K562 (cell line): Measurements from ENCODE around the gene FAR2. TPM values are rescaled to one million over a fixed set of nuclear protein-coding genes. Genes with fewer than 3 reads are reported as not detected.

Source experiments
- ASH1L ChIP-seq: fragments of 450-650 bp; IDR thresholded peaks from 2 replicates; pipeline ENCODE4 v1.6.1; 2018; ENCODE audit warnings: borderline replicate concordance, mild to moderate bottlenecking, low read depth; ENCODE audit not compliant: partially characterized antibody
- FOXA1 ChIP-seq: fragments of 450-650 bp; IDR thresholded peaks from 2 replicates; pipeline ENCODE4 v1.6.1; 2016; ENCODE audit warnings: mild to moderate bottlenecking, borderline replicate concordance
- JUNB ChIP-seq: fragments of 450-650 bp; formaldehyde crosslinking; conservative IDR thresholded peaks from 2 replicates; pipeline ENCODE4 v1.4.0; 2020; ENCODE audit warnings: mild to moderate bottlenecking
- NBN ChIP-seq: fragments of 450-650 bp; IDR thresholded peaks from 2 replicates; pipeline ENCODE4 v1.6.1; 2016; ENCODE audit warnings: low read depth, mild to moderate bottlenecking
- NFE2 ChIP-seq: IDR thresholded peaks from 2 replicates; pipeline ENCODE4 v1.6.1; 2014; ENCODE audit warnings: antibody characterized with exemption, low read depth
- SMARCA5 ChIP-seq: fragments of 450-650 bp; IDR thresholded peaks from 2 replicates; pipeline ENCODE4 v1.6.1; 2016
- SPI1 ChIP-seq: IDR thresholded peaks from 2 replicates; pipeline ENCODE4 v1.6.1; 2011; ENCODE audit warnings: low read depth, low read length, control low read depth, borderline replicate concordance
- TAF9B ChIP-seq: fragments of 450-650 bp; IDR thresholded peaks from 2 replicates; pipeline ENCODE4 v1.6.1; 2018; ENCODE audit warnings: mild to moderate bottlenecking; ENCODE audit not compliant: partially characterized antibody
- TOE1 ChIP-seq, 2 experiments: fragments of 450-650 bp in 1 of 2; sonication (generic) in 1 of 2; formaldehyde crosslinking in 1 of 2; IDR thresholded peaks; 2 replicates each; pipeline versions ENCODE4 v1.7.1 to v1.8.0; 2016 to 2022; ENCODE audit warnings: borderline replicate concordance in 2 of 2, mild to moderate bottlenecking in 2 of 2, antibody characterized with exemption in 1 of 2, inconsistent platforms in 1 of 2, low read depth in 1 of 2, missing genetic modification reagents in 1 of 2, moderate library complexity in 1 of 2
- TRIM28 ChIP-seq: fragments of 450-650 bp; IDR thresholded peaks from 2 replicates; pipeline ENCODE4 v1.6.1; 2017
- ZBTB17 ChIP-seq: fragments of 450-650 bp; formaldehyde crosslinking; IDR thresholded peaks from 2 replicates; pipeline ENCODE4 v1.4.0; 2020; ENCODE audit warnings: mild to moderate bottlenecking
- ZFP91 ChIP-seq: sonication (generic); formaldehyde crosslinking; IDR thresholded peaks from 2 replicates; pipeline ENCODE4 v1.8.0; 2022; ENCODE audit warnings: mild to moderate bottlenecking, missing genetic modification reagents
- ZNF395 ChIP-seq: fragments of 200-800 bp; sonication (Bioruptor generic); IDR thresholded peaks from 2 replicates; pipeline ENCODE4 v1.6.1; 2017; ENCODE audit warnings: missing genetic modification characterization, missing compliant biosample characterization
- ZNF561 ChIP-seq: fragments of 450-650 bp; formaldehyde crosslinking; conservative IDR thresholded peaks from 2 replicates; pipeline ENCODE4 v1.4.0; 2020; ENCODE audit warnings: mild to moderate bottlenecking, moderate library complexity
- ZNF717 ChIP-seq: fragments of 250-450 bp; sonication (Bioruptor Pico); IDR thresholded peaks from 2 replicates; pipeline ENCODE4 v1.5.0; 2021
- polyA plus RNA-seq, 8 experiments: library from polyadenylated mRNA; depleted of rRNA in 4 of 8; stranded (reverse) in 5 of 8; unstranded in 3 of 8; fragments of >200 nt; fragmentation: Nextera tagmentation in 2 of 8; fragmentation: Illumina TruSeq in 1 of 8; extraction: Ambion mirVana in 2 of 8; extraction: Trizol in 1 of 8; gene quantifications; 2 replicates each; pipeline versions ENCODE4 v1.2.1 to v1.2.3, GENCODE V29; 2011 to 2014; ENCODE audit warnings: inconsistent platforms in 1 of 8, missing spikeins in 1 of 8
- total RNA-seq, 7 experiments: library from RNA; depleted of rRNA in 6 of 7; stranded (reverse); fragments of >200 nt in 6 of 7; fragmentation: Illumina TruSeq in 2 of 7; extraction: Trizol in 2 of 7; gene quantifications; 2 replicates each; pipeline versions ENCODE4 v1.2.1 to v1.2.3, GENCODE V29; 2011 to 2021; ENCODE audit warnings: low replicate concordance in 1 of 7
- TF ChIP-seq, protein P1 (sequence below), 3 experiments: fragments of 200-800 bp in 1 of 3; fragments of 250-450 bp in 1 of 3; fragments of 450-650 bp in 1 of 3; sonication (Bioruptor Pico) in 1 of 3; sonication (Bioruptor generic) in 1 of 3; formaldehyde crosslinking in 1 of 3; IDR thresholded peaks; 2 replicates each; pipeline versions ENCODE4 v1.6.1 to v1.8.0; 2016 to 2022; ENCODE audit warnings: mild to moderate bottlenecking in 2 of 3, missing genetic modification characterization in 2 of 3, missing compliant biosample characterization in 1 of 3, moderate library complexity in 1 of 3
- TF ChIP-seq, protein P2 (sequence below): sonication (generic); formaldehyde crosslinking; IDR thresholded peaks from 2 replicates; pipeline ENCODE4 v1.8.0; 2022; ENCODE audit warnings: missing genetic modification reagents, mild to moderate bottlenecking, moderate library complexity, borderline replicate concordance
- TF ChIP-seq, protein P3 (sequence below): sonication (generic); IDR thresholded peaks from 2 replicates; pipeline ENCODE4 v1.6.1; 2016

The FAR2 gene
- total and polyA plus RNA-seq, 9 of the 15 experiments (the other 6 are each of a cell fraction or from before 2014, with no cell fraction given), result 5.0 to 13.4 (median 8.5) TPM

DNA sequence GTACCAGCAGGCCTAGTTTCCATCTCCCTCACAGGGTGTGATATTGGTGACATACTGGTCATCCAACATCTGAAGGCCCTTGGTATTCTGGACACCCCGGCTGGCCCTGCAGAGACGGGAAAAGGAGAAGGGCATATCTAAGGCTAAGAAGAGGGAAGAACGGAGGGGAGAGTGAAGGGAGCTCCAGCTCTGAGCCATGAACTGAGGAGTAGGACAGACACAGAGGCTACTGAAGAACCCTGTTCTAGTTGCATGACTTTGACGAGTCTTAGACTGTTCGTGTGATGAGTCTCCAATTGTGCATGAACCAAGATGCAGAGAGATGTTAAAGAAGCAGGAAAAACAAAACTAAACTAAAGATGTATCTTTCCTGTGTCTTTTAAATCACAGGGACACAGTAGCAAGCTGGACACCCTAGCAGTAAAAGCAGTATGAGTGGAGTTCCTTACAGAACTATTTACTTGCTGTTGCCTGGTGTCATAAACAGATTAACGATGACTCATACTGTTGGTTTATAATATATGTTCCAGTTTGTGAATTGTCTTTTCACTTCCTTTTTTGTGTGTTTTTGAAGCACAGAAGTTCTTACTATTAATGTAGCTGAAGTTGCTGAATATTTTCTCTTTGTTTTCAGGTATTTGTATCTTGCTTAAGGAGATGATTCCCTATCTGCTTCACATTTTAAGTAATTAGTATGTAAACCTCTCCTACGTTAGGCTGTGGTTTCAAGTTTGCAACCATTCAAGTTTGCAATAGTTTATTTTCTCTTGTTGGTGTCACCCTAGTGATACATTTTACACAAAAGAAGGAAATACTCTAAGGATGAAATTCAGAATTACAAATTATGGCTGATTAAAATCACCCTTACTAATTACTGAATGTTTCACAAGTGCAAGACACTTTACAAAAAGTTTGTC lies 15.7 kb downstream of the FAR2 start (continued):
- TF ChIP-seq, protein P1, sequence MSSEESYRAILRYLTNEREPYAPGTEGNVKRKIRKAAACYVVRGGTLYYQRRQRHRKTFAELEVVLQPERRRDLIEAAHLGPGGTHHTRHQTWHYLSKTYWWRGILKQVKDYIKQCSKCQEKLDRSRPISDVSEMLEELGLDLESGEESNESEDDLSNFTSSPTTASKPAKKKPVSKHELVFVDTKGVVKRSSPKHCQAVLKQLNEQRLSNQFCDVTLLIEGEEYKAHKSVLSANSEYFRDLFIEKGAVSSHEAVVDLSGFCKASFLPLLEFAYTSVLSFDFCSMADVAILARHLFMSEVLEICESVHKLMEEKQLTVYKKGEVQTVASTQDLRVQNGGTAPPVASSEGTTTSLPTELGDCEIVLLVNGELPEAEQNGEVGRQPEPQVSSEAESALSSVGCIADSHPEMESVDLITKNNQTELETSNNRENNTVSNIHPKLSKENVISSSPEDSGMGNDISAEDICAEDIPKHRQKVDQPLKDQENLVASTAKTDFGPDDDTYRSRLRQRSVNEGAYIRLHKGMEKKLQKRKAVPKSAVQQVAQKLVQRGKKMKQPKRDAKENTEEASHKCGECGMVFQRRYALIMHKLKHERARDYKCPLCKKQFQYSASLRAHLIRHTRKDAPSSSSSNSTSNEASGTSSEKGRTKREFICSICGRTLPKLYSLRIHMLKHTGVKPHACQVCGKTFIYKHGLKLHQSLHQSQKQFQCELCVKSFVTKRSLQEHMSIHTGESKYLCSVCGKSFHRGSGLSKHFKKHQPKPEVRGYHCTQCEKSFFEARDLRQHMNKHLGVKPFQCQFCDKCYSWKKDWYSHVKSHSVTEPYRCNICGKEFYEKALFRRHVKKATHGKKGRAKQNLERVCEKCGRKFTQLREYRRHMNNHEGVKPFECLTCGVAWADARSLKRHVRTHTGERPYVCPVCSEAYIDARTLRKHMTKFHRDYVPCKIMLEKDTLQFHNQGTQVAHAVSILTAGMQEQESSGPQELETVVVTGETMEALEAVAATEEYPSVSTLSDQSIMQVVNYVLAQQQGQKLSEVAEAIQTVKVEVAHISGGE (CRISPR knock-in tag; IDR thresholded peaks at IDR 0.05), result no peak
- no peak for TF ChIP-seq ZNF561 (CRISPR knock-in tag)
- no peak for TF ChIP-seq ZFP91
- TF ChIP-seq, protein P2, sequence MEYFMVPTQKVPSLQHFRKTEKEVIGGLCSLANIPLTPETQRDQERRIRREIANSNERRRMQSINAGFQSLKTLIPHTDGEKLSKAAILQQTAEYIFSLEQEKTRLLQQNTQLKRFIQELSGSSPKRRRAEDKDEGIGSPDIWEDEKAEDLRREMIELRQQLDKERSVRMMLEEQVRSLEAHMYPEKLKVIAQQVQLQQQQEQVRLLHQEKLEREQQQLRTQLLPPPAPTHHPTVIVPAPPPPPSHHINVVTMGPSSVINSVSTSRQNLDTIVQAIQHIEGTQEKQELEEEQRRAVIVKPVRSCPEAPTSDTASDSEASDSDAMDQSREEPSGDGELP (CRISPR knock-in tag), result no peak
- no peak for TF ChIP-seq TOE1 (IDR thresholded peaks at IDR 0.05; ENCODE audit: borderline replicate concordance)
- no peak for TF ChIP-seq TOE1 (CRISPR knock-in tag; IDR thresholded peaks at IDR 0.05; ENCODE audit: borderline replicate concordance, low read depth)
- TF ChIP-seq ZNF395 (CRISPR knock-in tag), result 0 out of 2 replicates have a peak, but pooled peaks have one; percentile 26
- no peak for TF ChIP-seq TAF9B
- TF ChIP-seq NBN, result no peak
- TF ChIP-seq, protein P3, sequence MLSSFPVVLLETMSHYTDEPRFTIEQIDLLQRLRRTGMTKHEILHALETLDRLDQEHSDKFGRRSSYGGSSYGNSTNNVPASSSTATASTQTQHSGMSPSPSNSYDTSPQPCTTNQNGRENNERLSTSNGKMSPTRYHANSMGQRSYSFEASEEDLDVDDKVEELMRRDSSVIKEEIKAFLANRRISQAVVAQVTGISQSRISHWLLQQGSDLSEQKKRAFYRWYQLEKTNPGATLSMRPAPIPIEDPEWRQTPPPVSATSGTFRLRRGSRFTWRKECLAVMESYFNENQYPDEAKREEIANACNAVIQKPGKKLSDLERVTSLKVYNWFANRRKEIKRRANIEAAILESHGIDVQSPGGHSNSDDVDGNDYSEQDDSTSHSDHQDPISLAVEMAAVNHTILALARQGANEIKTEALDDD, result peak; percentile 67; the same call in 1 of the 2 replicates
- no peak for TF ChIP-seq ASH1L
- TF ChIP-seq FOXA1, result no peak
- TF ChIP-seq SPI1, result peak; percentile 78; the same call in 1 of the 2 replicates
- peak; percentile 83 for TF ChIP-seq JUNB (CRISPR knock-in tag)
- TF ChIP-seq TRIM28, result no peak
- TF ChIP-seq ZBTB17 (CRISPR knock-in tag), result no peak
- no peak for TF ChIP-seq SMARCA5
- no peak for TF ChIP-seq ZNF717 (CRISPR knock-in tag)
- TF ChIP-seq NFE2, result no peak
